ENCODE measurements around the gene HAGHL.
"Not testable (repeated sequence)": the region's sequence is repeated elsewhere in the genome, so short reads cannot be mapped to it uniquely, and the experiment has no call there.

Gene HAGHL

GRCh38 chr16:763369-764183, 36.7 kb downstream of the HAGHL start:
- no peak overlapping the region for H3K27ac ChIP-seq
- H3K4me3 ChIP-seq = no peak overlapping the region

GRCh38 chr16:764184-764750, 37.4 kb downstream of the HAGHL start:
- no peak overlapping the region for H3K27ac ChIP-seq
- H3K4me3 ChIP-seq = no peak overlapping the region

- H3K27ac ChIP-seq = no peak overlapping the region
- no peak overlapping the region for H3K4me3 ChIP-seq
Observed at GRCh38 chr16:764848-765487, 38.1 kb downstream of the HAGHL start.

- H3K4me3 ChIP-seq = no peak overlapping the region
- no peak overlapping the region for H3K27ac ChIP-seq
Observed at GRCh38 chr16:765488-765865, 38.6 kb downstream of the HAGHL start.

GRCh38 chr16:766008-766819, 39.3 kb downstream of the HAGHL start:
- Histone ChIP-seq H3K4me3 (no peak overlapping the region), H3K27ac (no peak overlapping the region)

- H3K4me3 ChIP-seq = no peak overlapping the region
- H3K27ac ChIP-seq = no peak overlapping the region
Observed at GRCh38 chr16:766820-767640, 40.1 kb downstream of the HAGHL start.

- no peak overlapping the region for H3K4me3 ChIP-seq
- H3K27ac ChIP-seq = no peak overlapping the region
Observed at GRCh38 chr16:767743-768235, 40.9 kb downstream of the HAGHL start.

GRCh38 chr16:768428-768827, 41.5 kb downstream of the HAGHL start:
- H3K27ac ChIP-seq = no peak overlapping the region
- no peak overlapping the region for H3K4me3 ChIP-seq

GRCh38 chr16:769184-769784, 42.4 kb downstream of the HAGHL start:
- no peak overlapping the region for H3K4me3 ChIP-seq
- no peak overlapping the region for H3K27ac ChIP-seq

- Histone ChIP-seq H3K4me3 (no peak overlapping the region), H3K27ac (no peak overlapping the region)
Observed at GRCh38 chr16:769934-770333, 43.0 kb downstream of the HAGHL start.

- Histone ChIP-seq H3K27ac (no peak overlapping the region), H3K4me3 (no peak overlapping the region)
Observed at GRCh38 chr16:770411-770810, 43.5 kb downstream of the HAGHL start.

GRCh38 chr16:772959-773358, 46.1 kb downstream of the HAGHL start:
- H3K4me3 ChIP-seq = no peak overlapping the region
- no peak overlapping the region for H3K27ac ChIP-seq

GRCh38 chr16:774086-775001, 47.4 kb downstream of the HAGHL start:
- no peak overlapping the region for H3K27ac ChIP-seq
- H3K4me3 ChIP-seq = no peak overlapping the region

- H3K4me3 ChIP-seq = no peak overlapping the region
- no peak overlapping the region for H3K27ac ChIP-seq
Observed at GRCh38 chr16:775236-775796, 48.4 kb downstream of the HAGHL start.

- H3K27ac ChIP-seq, H3K4me3 ChIP-seq: not testable (repeated sequence)
Observed at GRCh38 chr16:776298-776697, 49.4 kb downstream of the HAGHL start.

- no peak overlapping the region for H3K4me3 ChIP-seq
- H3K27ac ChIP-seq = no peak overlapping the region
Observed at GRCh38 chr16:776824-777223, 49.9 kb downstream of the HAGHL start.

- H3K27ac ChIP-seq = no peak overlapping the region
Observed at GRCh38 chr16:777826-778225, 50.9 kb downstream of the HAGHL start.

GRCh38 chr16:778447-778846, 51.5 kb downstream of the HAGHL start:
- H3K27ac ChIP-seq = no peak overlapping the region
- no peak overlapping the region for H3K4me3 ChIP-seq

More at GRCh38 chr16:777826-778225, 50.9 kb downstream of the HAGHL start:
- H3K4me3 ChIP-seq = no peak overlapping the region

Measured in skin epidermis (tissue), 12 donors.